B cell (primary cell): ENCODE results near the gene NYAP1. TPM values are rescaled to one million over a fixed set of nuclear protein-coding genes. Genes with fewer than 3 reads are reported as not detected.
A peak's percentile ranks its signal among the peaks of the same experiment; 100 is the strongest.

Source experiments
- ATAC-seq: fragments of 200-7000 bp; cut with Tn5 transposase; one replicate; pipeline ENCODE4 v1.10.0; 2021; ENCODE audit warnings: low read depth, mild to moderate bottlenecking, moderate number of reproducible peaks, moderate library complexity
- CTCF ChIA-PET: fragments of 350-600 bp; sonication (Branson Sonifier 250); formaldehyde crosslinking; loops from one replicate; lab custom pipeline; 2021; ENCODE audit warnings: antibody characterized with exemption, inconsistent platforms; lab: Charles Lee
- POLR2A ChIA-PET: fragments of 350-600 bp; sonication (Branson Sonifier 250); formaldehyde crosslinking; loops from one replicate; lab custom pipeline; 2021; ENCODE audit warnings: antibody characterized with exemption; lab: Charles Lee
- DNase-seq: peaks from one replicate; pipeline ENCODE4 v3.0.0; 2013
- H2AFZ ChIP-seq: 2 replicates; pipeline ENCODE4 v1.6.1; 2012; ENCODE audit warnings: mild to moderate bottlenecking, low read depth, low read length; ENCODE audit not compliant: insufficient read depth, poor library complexity, severe bottlenecking
- H3K27ac ChIP-seq, 2 donors: 1 replicate in 1 of 2; 2 replicates in 1 of 2; pipeline ENCODE4 v1.5.1; 2012 to 2013; ENCODE audit warnings: low read length in 2 of 2, mild to moderate bottlenecking in 2 of 2, moderate library complexity in 1 of 2
- H3K27me3 ChIP-seq, 4 experiments: fragments of 200-600 bp in 1 of 4; sonication (generic) in 1 of 4; replicated peaks in 1 of 4; 1 replicate in 2 of 4; 2 replicates in 2 of 4; pipeline versions ENCODE4 v1.6.1 to v1.7.0; 2013 to 2016; ENCODE audit warnings: low read length in 3 of 4, mild to moderate bottlenecking in 2 of 4, mixed read lengths in 1 of 4, moderate library complexity in 1 of 4; ENCODE audit not compliant: insufficient read depth in 4 of 4, control insufficient read depth in 3 of 4; ENCODE audit errors: control extremely low read depth in 1 of 4
- H3K36me3 ChIP-seq, 2 experiments: replicated peaks in 1 of 2; 1 replicate in 1 of 2; 2 replicates in 1 of 2; pipeline versions ENCODE4 v1.6.1 to v1.7.1; 2013; ENCODE audit warnings: low read length in 1 of 2; ENCODE audit not compliant: insufficient read depth in 2 of 2, control insufficient read depth in 1 of 2; ENCODE audit errors: control extremely low read depth in 1 of 2, extremely low read depth in 1 of 2
- H3K4me1 ChIP-seq, 2 donors: fragments of 200-600 bp in 1 of 2; sonication (generic) in 1 of 2; 1 replicate in 1 of 2; 2 replicates in 1 of 2; pipeline versions ENCODE4 v1.5.1 to v1.6.1; 2013 to 2017; ENCODE audit warnings: low read length in 2 of 2; ENCODE audit not compliant: control insufficient read depth in 2 of 2, insufficient read depth in 2 of 2
- H3K4me2 ChIP-seq: replicated peaks from 2 replicates; pipeline ENCODE3; 2012; ENCODE audit warnings: mild to moderate bottlenecking, low read depth, low read length; ENCODE audit not compliant: poor library complexity, severe bottlenecking
- H3K4me3 ChIP-seq, 5 experiments: fragments of 200-600 bp in 1 of 5; sonication (generic) in 1 of 5; 1 replicate in 3 of 5; 2 replicates in 2 of 5; pipeline versions ENCODE4 v1.5.1 to v1.7.0; 2011 to 2016; ENCODE audit warnings: low read length in 4 of 5, mild to moderate bottlenecking in 4 of 5, low read depth in 2 of 5, control low read depth in 1 of 5, moderate library complexity in 1 of 5; ENCODE audit not compliant: insufficient read depth in 1 of 5; ENCODE audit errors: control extremely low read depth in 1 of 5, extremely low read depth in 1 of 5
- H3K79me2 ChIP-seq: fragments of 200-600 bp; sonication (generic); one replicate; pipeline ENCODE4 v1.6.0; 2016; ENCODE audit warnings: low read length; ENCODE audit not compliant: control insufficient read depth, insufficient read depth
- H3K9ac ChIP-seq: fragments of 200-600 bp; sonication (generic); 2 replicates; pipeline ENCODE4 v1.6.1; 2017; ENCODE audit warnings: mild to moderate bottlenecking, low read length, moderate library complexity
- H3K9me3 ChIP-seq, 3 donors: one replicate each; pipeline versions ENCODE4 v1.6.1 to v1.7.1; 2013; ENCODE audit warnings: low read length in 2 of 3; ENCODE audit not compliant: control insufficient read depth in 2 of 3, insufficient read depth in 1 of 3; ENCODE audit errors: control extremely low read depth in 1 of 3
- H4K20me1 ChIP-seq: 2 replicates; pipeline ENCODE4 v1.6.0; 2012; ENCODE audit warnings: mild to moderate bottlenecking, low read length; ENCODE audit not compliant: insufficient read depth, control insufficient read depth, poor library complexity, severe bottlenecking
- H3K27ac Mint-ChIP-seq: one replicate; pipeline ENCODE4 v1.8.0; 2021; ENCODE audit warnings: mixed read lengths
- H3K27me3 Mint-ChIP-seq: one replicate; pipeline ENCODE4 v1.8.0; 2021; ENCODE audit warnings: mixed read lengths
- H3K4me1 Mint-ChIP-seq: one replicate; pipeline ENCODE4 v1.8.0; 2021; ENCODE audit warnings: mixed read lengths
- H3K4me3 Mint-ChIP-seq: one replicate; pipeline ENCODE4 v1.8.0; 2021; ENCODE audit warnings: mixed read lengths
- H3K9me3 Mint-ChIP-seq: one replicate; pipeline ENCODE4 v1.8.0; 2022; ENCODE audit warnings: mixed read lengths; ENCODE audit not compliant: insufficient read depth
- CTCF ChIP-seq: fragments of 200-600 bp; IDR thresholded peaks from one replicate; pipeline ENCODE4 v1.8.0; 2022; ENCODE audit warnings: antibody characterized with exemption, mild to moderate bottlenecking
- EZH2 ChIP-seq: IDR thresholded peaks from 2 replicates; pipeline ENCODE4 v1.6.1; 2012; ENCODE audit warnings: borderline replicate concordance, low read depth, mild to moderate bottlenecking, moderate library complexity, low read length; ENCODE audit not compliant: insufficient read depth, poor library complexity, severe bottlenecking
- WGBS: methylation state at CpG from one replicate; pipeline ENCODE4 v1.1.5; 2013; ENCODE audit warnings: missing lambda C conversion rate; ENCODE audit not compliant: insufficient coverage; 5-methylcytosine and 5-hydroxymethylcytosine counted together
- intact Hi-C: fragments of 100-400 bp; cut with micrococcal nuclease; formaldehyde crosslinking; loops from one replicate; pipeline ENCODE4 v1.10.0; 2022
- polyA plus RNA-seq: library from polyadenylated mRNA; depleted of rRNA; stranded (reverse); fragments of >200 nt; gene quantifications from 2 replicates; pipeline ENCODE4 v1.2.3, GENCODE V29; 2012
- total RNA-seq, 2 donors: library from RNA; stranded (reverse); fragments of 120-200 nt in 1 of 2; gene quantifications; 1 replicate in 1 of 2; 2 replicates in 1 of 2; pipeline versions ENCODE4 v1.2.3 to v1.2.4, GENCODE V29; 2013 to 2022

The NYAP1 gene
- total and polyA plus RNA-seq, 2 donors (not counting 1 experiment from before 2014, with no cell fraction given) = 0.06 TPM; not detected in 1

GRCh38 chr7:100435401-100436304, 48.1 kb upstream of the NYAP1 start:
- ATAC-seq (peak; percentile 28), DNase-seq (peak; percentile 81)
- intact Hi-C loops = loop anchor here (1.0 to 2.0 kb wide), 7 partner anchors 7 to 417 kb away; partner anchors contain the start of genes MOSPD3, POP7, SLC12A9 and TSC22D4
- Histone ChIP-seq H3K27me3 (no peaks in the 10 kb centered on the region), H3K4me2 (peak overlapping the region; percentile 95), H2AFZ (peak overlapping the region; percentile 75), H3K79me2 (peaks cover 38% of the 10 kb centered on the region), H3K4me3 (peak overlapping the region; percentile 39 to 96 (median 81)), H3K27ac (peak overlapping the region; percentile 87 to 91), H3K36me3 (peaks cover 5 to 30% of the 10 kb centered on the region in 2 experiments), H4K20me1 (peaks cover 40% of the 10 kb centered on the region), H3K4me1 (peaks cover 26 to 46% of the 10 kb centered on the region in 2 donors), H3K9ac (peak overlapping the region; percentile 88), H3K9me3 (no peaks in the 10 kb centered on the region)
- Mint-ChIP-seq H3K4me3 (peak overlapping the region; percentile 98), H3K4me1 (peaks cover 50% of the 10 kb centered on the region), H3K27me3 (no peaks in the 10 kb centered on the region), H3K9me3 (no peaks in the 10 kb centered on the region), H3K27ac (peak overlapping the region; percentile 99)
- 2% methylated on average over 81 of the region's 81 CpGs for whole genome bisulfite sequencing
- POLR2A ChIA-PET = interaction anchor here (0.7 to 1.8 kb wide), 8 partner anchors 7 to 1055 kb away, joined by 3 to 19 read pairs (median 6); partner anchors contain the start of genes LAMTOR4, TSC22D4 and ZCWPW1
- CTCF ChIA-PET = interaction anchor here (0.5 to 2.1 kb wide), 9 partner anchors 10 to 270 kb away, joined by 3 to 6 read pairs (median 4); partner anchors contain the start of genes MOSPD3 and POP7
- TF ChIP-seq CTCF (no peak), EZH2 (no peak)
